Measurements from ENCODE around the gene RASAL2.
A peak's percentile ranks its signal among the peaks of the same experiment; 100 is the strongest.

RASAL2 gene

DNA sequence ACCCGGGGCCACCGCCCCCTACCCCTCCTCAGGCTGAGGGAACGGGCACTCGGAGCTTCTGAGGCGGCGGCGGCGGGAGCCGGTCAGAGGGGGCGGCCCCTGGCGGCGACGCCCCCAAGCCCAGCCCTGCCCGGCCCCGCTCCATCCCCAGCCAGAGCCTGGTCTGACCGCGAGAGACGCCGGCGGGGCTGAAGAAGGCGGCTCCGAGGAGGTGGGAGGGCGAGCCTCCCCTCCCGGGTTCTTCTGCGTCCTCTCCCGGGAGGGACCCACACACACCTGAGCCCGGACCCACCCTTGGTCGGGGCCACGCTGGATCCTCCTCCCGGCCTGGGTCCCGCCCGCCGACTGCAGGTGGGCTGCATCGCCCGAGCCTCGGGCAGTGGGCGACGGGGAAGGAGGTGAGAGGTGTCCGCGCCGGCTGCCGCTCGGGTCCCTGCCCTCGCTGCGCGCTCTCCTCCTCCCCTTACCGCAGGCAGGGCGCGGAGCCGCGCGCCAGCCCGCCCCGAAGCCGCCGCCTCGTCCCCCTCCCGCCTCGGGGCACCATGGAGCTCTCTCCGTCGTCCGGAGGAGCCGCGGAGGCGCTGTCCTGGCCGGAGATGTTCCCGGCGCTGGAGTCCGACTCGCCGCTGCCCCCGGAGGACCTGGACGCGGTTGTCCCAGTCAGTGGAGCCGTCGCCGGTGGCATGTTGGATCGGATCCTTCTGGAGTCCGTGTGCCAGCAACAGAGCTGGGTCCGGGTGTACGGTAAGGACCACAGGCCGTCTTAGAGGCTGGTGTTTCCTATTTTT is at the start of gene RASAL2:
TSS of gene RASAL2 (plus strand) at position 154 of the 788 bp plus-strand sequence. CDS start at position 543, 389 bp downstream.
- TF ChIP-seq EZH2 (IDR thresholded peaks at IDR 0.05) = no peak
- no peak for TF ChIP-seq POLR2AphosphoS5 (IDR thresholded peaks at IDR 0.05; ENCODE audit: borderline replicate concordance, low read depth, low read length)
- no peak for TF ChIP-seq FOXP2 (optimal IDR thresholded peaks at IDR 0.05; ENCODE audit: control extremely low read depth, extremely low read length, insufficient read depth)
- Histone ChIP-seq H3K36me3 (ENCODE audit: insufficient read depth, low read length) (no peaks in the 10 kb centered on the region), H3K27ac (no peak within 1 kb of the TSS), H3K4me3 (peak within 1 kb of the TSS; percentile 86), H3K9ac (ENCODE audit: insufficient read length) (peak within 1 kb of the TSS; percentile 74), H3K9me3 (ENCODE audit: low read depth, low read length) (no peaks in the 10 kb centered on the region)
- no peak for DNase-seq (ENCODE audit: low read depth, low spot score)

DNA sequence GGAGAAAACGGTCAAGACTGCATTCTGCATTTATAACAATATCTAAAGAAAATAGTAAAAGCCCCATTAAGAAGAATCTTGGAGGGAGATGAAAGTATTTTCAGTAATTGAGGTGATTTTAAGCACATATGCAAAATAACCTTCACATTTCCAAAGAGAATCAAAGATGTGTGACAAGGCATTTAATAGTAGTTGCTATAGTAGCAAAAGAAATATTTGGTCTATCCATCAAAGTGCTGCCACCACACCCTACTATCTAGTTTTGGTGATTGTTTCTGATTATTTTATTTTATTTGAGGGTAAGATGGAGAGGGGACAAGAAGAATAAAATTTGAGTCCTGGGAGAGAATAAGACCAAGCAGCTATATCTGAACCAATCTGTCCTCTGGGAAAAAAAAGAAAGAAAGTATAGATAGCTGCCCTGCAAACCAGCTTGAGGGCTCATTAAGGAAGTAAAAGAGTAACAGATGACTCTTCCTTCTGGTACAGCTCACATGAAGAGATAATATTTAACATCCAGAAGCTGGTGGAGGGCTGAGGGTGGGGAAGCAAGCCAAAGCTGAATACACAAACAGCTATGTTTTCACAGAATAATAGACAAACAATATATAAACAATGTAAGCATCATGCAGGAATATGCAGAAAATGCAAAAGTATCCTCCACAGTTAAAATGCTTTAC is 47.2 kb upstream of the RASAL2 start:
- Histone ChIP-seq H3K27ac (peak overlapping the region; percentile 93; the same call in 1 of the 2 replicates), H3K9me3 (ENCODE audit: low read depth, low read length) (no peaks in the 10 kb centered on the region), H3K4me3 (no peak overlapping the region), H3K36me3 (ENCODE audit: insufficient read depth, low read length) (no peaks in the 10 kb centered on the region), H3K9ac (ENCODE audit: insufficient read length) (no peak overlapping the region)
- no peak for TF ChIP-seq EZH2 (IDR thresholded peaks at IDR 0.05)
- DNase-seq (ENCODE audit: low read depth, low spot score) = no peak

DNA sequence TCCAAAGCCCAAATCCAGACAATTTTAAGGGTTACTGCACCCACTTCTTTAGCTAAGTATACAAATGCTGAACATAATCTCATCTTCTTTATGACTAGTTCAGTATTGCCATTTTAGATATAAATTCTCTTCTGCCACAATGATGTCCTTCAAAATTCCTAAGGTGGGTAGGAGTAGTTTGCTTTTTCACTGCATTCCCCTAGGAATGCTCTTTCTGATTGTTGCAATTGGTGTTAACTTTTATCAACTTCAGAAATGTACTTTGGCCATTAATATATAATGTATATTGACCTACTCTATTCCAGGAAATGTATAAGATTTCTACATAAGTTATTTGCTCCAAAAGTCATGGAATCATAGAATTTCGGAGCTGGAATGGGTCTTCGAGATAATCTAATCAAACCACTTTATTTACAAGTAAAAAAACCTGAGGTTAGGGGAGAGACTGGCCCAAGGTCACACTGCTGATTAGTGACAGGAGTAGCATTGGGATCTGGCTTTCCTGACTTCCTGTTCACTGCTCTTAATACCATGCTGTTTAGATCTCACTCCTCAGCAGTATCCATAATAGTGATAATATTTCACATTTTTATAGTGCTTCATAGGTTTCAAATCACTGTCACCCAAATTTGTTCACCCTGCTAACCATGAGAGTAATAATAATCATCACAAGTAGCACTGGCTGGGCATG is 46.4 kb upstream of the RASAL2 start:
- Histone ChIP-seq H3K36me3 (ENCODE audit: insufficient read depth, low read length) (no peaks in the 10 kb centered on the region), H3K9ac (ENCODE audit: insufficient read length) (no peak overlapping the region), H3K4me3 (peak overlapping the region; percentile 34; the same call in 1 of the 2 replicates), H3K27ac (peak overlapping the region; percentile 93), H3K9me3 (ENCODE audit: low read depth, low read length) (no peaks in the 10 kb centered on the region)
- no peak for TF ChIP-seq POLR2AphosphoS5 (IDR thresholded peaks at IDR 0.05; ENCODE audit: borderline replicate concordance, low read depth, low read length)
- no peak for TF ChIP-seq FOXP2 (optimal IDR thresholded peaks at IDR 0.05; ENCODE audit: control extremely low read depth, extremely low read length, insufficient read depth)
- TF ChIP-seq EZH2 (IDR thresholded peaks at IDR 0.05) = no peak
- no peak for DNase-seq (ENCODE audit: low read depth, low spot score)

DNA sequence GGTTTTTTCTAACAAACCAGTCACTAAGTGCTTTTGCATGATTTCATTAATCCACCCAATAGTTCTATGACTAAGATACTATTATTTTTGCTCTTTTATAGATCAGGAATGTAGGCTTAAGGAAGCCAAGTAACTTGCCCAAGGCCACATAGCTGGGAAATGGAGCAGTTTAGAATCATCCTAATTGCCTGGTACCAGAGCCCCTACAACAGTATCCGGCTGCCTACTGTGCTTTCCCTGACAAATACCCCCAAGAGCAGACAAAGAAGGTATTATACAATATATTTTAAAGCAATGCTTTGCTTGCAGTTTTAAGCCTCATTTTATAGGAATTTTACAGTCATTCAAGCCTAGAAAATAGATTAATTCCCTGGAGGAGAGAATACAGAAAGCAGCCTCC is 45.5 kb upstream of the RASAL2 start:
- TF ChIP-seq POLR2AphosphoS5 (IDR thresholded peaks at IDR 0.05; ENCODE audit: borderline replicate concordance, low read depth, low read length) = peak; percentile 39; the same call in 1 of the 2 replicates
- TF ChIP-seq EZH2 (IDR thresholded peaks at IDR 0.05) = no peak
- Histone ChIP-seq H3K36me3 (ENCODE audit: insufficient read depth, low read length) (no peaks in the 10 kb centered on the region), H3K4me3 (peak overlapping the region; percentile 34; the same call in 1 of the 2 replicates), H3K27ac (peak overlapping the region; percentile 93), H3K9ac (ENCODE audit: insufficient read length) (no peak overlapping the region), H3K9me3 (ENCODE audit: low read depth, low read length) (no peaks in the 10 kb centered on the region)
- peak; percentile 98 for DNase-seq (ENCODE audit: low read depth, low spot score)

DNA sequence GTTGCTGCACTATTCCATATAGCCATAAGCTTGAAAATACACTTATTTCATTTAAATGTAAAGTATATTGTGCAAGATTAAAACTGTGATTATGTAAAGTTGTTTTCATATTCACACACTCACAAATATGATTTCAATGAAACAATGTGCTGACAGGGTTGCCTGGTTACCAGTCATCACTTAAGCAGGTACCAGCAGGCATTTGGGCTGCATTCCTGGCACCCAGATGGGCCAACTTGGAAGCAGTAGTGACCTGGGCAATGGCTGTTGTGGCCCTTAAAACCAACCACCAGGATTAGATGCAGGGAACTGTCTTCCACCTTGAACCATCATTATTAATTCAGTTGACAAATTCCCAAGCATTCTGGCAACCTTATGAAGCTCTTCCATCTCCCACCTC is 45.0 kb upstream of the RASAL2 start:
- Histone ChIP-seq H3K4me3 (no peak overlapping the region), H3K9ac (ENCODE audit: insufficient read length) (no peak overlapping the region), H3K27ac (peak overlapping the region; percentile 93; the same call in 1 of the 2 replicates), H3K9me3 (ENCODE audit: low read depth, low read length) (no peaks in the 10 kb centered on the region), H3K36me3 (ENCODE audit: insufficient read depth, low read length) (no peaks in the 10 kb centered on the region)
- DNase-seq (ENCODE audit: low read depth, low spot score) = no peak
- TF ChIP-seq POLR2AphosphoS5 (IDR thresholded peaks at IDR 0.05; ENCODE audit: borderline replicate concordance, low read depth, low read length) (no peak), FOXP2 (optimal IDR thresholded peaks at IDR 0.05; ENCODE audit: control extremely low read depth, extremely low read length, insufficient read depth) (no peak), EZH2 (IDR thresholded peaks at IDR 0.05) (no peak)

DNA sequence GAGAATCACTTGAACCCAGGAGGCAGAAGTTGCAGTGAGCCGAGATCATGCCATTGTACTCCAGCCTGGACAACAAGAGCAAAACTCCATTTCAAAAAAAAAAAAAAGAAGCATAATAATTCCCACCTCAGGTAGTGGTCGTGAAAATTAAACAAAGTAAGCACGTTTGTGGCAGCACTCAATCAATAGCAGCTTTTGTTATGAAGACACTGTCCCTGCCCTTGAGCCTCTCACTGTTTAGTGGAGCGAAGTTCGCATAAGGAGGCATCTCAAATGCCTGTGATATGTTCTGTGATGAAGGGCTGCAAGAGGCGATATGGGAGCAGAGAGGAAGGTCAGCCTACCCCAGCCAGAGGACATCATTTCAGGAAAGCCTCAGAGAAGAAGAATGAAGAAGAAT is 43.8 kb upstream of the RASAL2 start:
- DNase-seq (ENCODE audit: low read depth, low spot score) = no peak
- no peaks in the 10 kb centered on the region for H3K36me3 ChIP-seq (ENCODE audit: insufficient read depth, low read length)
- TF ChIP-seq POLR2AphosphoS5 (IDR thresholded peaks at IDR 0.05; ENCODE audit: borderline replicate concordance, low read depth, low read length) (no peak), FOXP2 (optimal IDR thresholded peaks at IDR 0.05; ENCODE audit: control extremely low read depth, extremely low read length, insufficient read depth) (no peak), EZH2 (IDR thresholded peaks at IDR 0.05) (no peak)
- H3K4me3 ChIP-seq = no peak overlapping the region
- no peak overlapping the region for H3K27ac ChIP-seq
- H3K9me3 ChIP-seq (ENCODE audit: low read depth, low read length) = no peaks in the 10 kb centered on the region
- H3K9ac ChIP-seq (ENCODE audit: insufficient read length) = no peak overlapping the region

DNA sequence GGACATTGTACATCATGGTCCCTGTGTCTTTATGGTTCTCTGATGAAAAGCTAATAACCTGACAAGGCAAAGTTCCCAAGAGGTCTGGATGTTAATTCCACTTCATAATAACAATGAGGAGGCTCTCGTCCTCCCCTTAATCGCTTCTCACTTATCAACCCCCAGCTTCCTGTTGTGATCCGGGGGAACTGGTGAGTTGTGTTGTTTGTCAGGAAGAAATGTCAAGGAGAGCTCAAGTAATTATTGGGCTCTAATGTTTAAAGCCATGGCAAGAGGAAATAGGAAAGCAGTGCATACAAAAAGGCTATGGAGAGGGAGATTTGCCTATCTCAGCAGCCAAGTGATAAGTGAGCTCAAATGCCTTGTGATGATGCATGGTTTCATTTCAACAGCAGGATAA is 42.8 kb upstream of the RASAL2 start:
- Histone ChIP-seq H3K27ac (no peak overlapping the region), H3K9ac (ENCODE audit: insufficient read length) (no peak overlapping the region), H3K36me3 (ENCODE audit: insufficient read depth, low read length) (no peaks in the 10 kb centered on the region), H3K4me3 (no peak overlapping the region), H3K9me3 (ENCODE audit: low read depth, low read length) (no peaks in the 10 kb centered on the region)
- no peak for DNase-seq (ENCODE audit: low read depth, low spot score)
- TF ChIP-seq EZH2 (IDR thresholded peaks at IDR 0.05) (no peak), POLR2AphosphoS5 (IDR thresholded peaks at IDR 0.05; ENCODE audit: borderline replicate concordance, low read depth, low read length) (no peak; the same call in 1 of the 2 replicates), FOXP2 (optimal IDR thresholded peaks at IDR 0.05; ENCODE audit: control extremely low read depth, extremely low read length, insufficient read depth) (no peak)
